A673 (cell line): Measurements from ENCODE around the gene TNKS1BP1. TPM values are rescaled to one million over a fixed set of nuclear protein-coding genes. Genes with fewer than 3 reads are reported as not detected.
"Not testable (repeated sequence)": the region's sequence is repeated elsewhere in the genome, so short reads cannot be mapped to it uniquely, and the experiment has no call there.

Experiments
- BruUV-seq: library from RNA; stranded (reverse); fragments of 400-500 nt; replicated peaks from 2 replicates; lab custom pipeline; 2021; lab: Mats Ljungman, UMichigan
- CTCF ChIA-PET: fragments of 300-600 bp; sonication (Branson Sonifier 250); formaldehyde crosslinking; loops from one replicate; lab custom pipeline; 2022; ENCODE audit warnings: antibody characterized with exemption; lab: Charles Lee
- POLR2A ChIA-PET: fragments of 300-600 bp; sonication (Branson Sonifier 250); formaldehyde crosslinking; loops from one replicate; lab custom pipeline; 2022; ENCODE audit warnings: antibody characterized with exemption; ENCODE audit not compliant: low non-redundant PET; lab: Charles Lee
- DNase-seq: peaks from one replicate; pipeline ENCODE4 v3.0.0-alpha.2; 2015; ENCODE audit warnings: low spot score
- H3K27ac ChIP-seq: fragments of 200-600 bp; sonication (generic); 2 replicates; pipeline ENCODE4 v1.5.1; 2016; ENCODE audit warnings: mixed run types, low read depth, mild to moderate bottlenecking, mixed read lengths, antibody characterized with exemption, low read length; ENCODE audit not compliant: poor library complexity, severe bottlenecking
- H3K27me3 ChIP-seq: fragments of 200-600 bp; sonication (generic); replicated peaks from 2 replicates; pipeline ENCODE4 v1.6.1; 2017; ENCODE audit warnings: mixed run types, low read depth, mild to moderate bottlenecking, mixed read lengths, antibody characterized with exemption, low read length; ENCODE audit not compliant: insufficient read depth, poor library complexity
- H3K36me3 ChIP-seq: fragments of 200-600 bp; sonication (generic); 2 replicates; pipeline ENCODE4 v1.6.1; 2016; ENCODE audit warnings: mixed run types, mild to moderate bottlenecking, mixed read lengths, antibody characterized with exemption, low read length; ENCODE audit not compliant: insufficient read depth, poor library complexity, severe bottlenecking
- H3K4me1 ChIP-seq: fragments of 200-600 bp; sonication (generic); 2 replicates; pipeline ENCODE4 v1.6.1; 2017; ENCODE audit warnings: mixed run types, mild to moderate bottlenecking, mixed read lengths, antibody characterized with exemption, low read length; ENCODE audit not compliant: insufficient read depth, poor library complexity, severe bottlenecking
- H3K4me3 ChIP-seq: fragments of 200-600 bp; sonication (generic); 2 replicates; pipeline ENCODE4 v1.5.1; 2016; ENCODE audit warnings: low read depth, mixed run types, mild to moderate bottlenecking, mixed read lengths, low read length; ENCODE audit not compliant: poor library complexity, severe bottlenecking
- H3K9me3 ChIP-seq: fragments of 200-600 bp; sonication (generic); 2 replicates; pipeline ENCODE4 v1.6.1; 2016; ENCODE audit warnings: mixed run types, low read depth, mild to moderate bottlenecking, mixed read lengths, antibody characterized with exemption, low read length; ENCODE audit not compliant: poor library complexity, severe bottlenecking
- CTCF ChIP-seq: fragments of 300-800, 200-600 bp; sonication (generic); conservative IDR thresholded peaks from 2 replicates; pipeline ENCODE4 v1.5.1; 2017; ENCODE audit warnings: low read depth, mild to moderate bottlenecking, antibody characterized with exemption, low read length, moderate library complexity, mixed read lengths
- EZH2 ChIP-seq: fragments of 200-600 bp; sonication (generic); IDR thresholded peaks from 2 replicates; pipeline ENCODE4 v1.6.1; 2017; ENCODE audit warnings: borderline replicate concordance, low read depth, mild to moderate bottlenecking, mixed read lengths, antibody characterized with exemption, low read length; ENCODE audit not compliant: poor library complexity, severe bottlenecking
- intact Hi-C: fragments of 100-400 bp; cut with micrococcal nuclease; formaldehyde crosslinking; loops from one replicate; pipeline ENCODE4 v1.10.0; 2022; ENCODE audit not compliant: unreplicated experiment
- total RNA-seq: library from RNA; stranded (reverse); gene quantifications from 2 replicates; pipeline ENCODE4 v1.2.3, GENCODE V29; 2021

Gene TNKS1BP1
- total RNA-seq, 1 experiment from 2014 or later, result 80.4 TPM

- ChIA-PET CTCF (no interaction called here), POLR2A (no interaction called here)
- no TSS peak for BruUV-seq
Measured at GRCh38 chr11:57287884-57288283, 36.9 kb downstream of the TNKS1BP1 start.

GRCh38 chr11:57283231-57283990, 41.3 kb downstream of the TNKS1BP1 start:
- Histone ChIP-seq H3K4me3 (no peak overlapping the region), H3K9me3 (no peaks in the 10 kb centered on the region), H3K27me3 (no peaks in the 10 kb centered on the region), H3K27ac (no peak overlapping the region), H3K4me1 (peaks cover 7% of the 10 kb centered on the region), H3K36me3 (no peaks in the 10 kb centered on the region)
- CTCF ChIA-PET, result no interaction called here
- intact Hi-C loops, result no loop called here
- BruUV-seq, result no TSS peak
- no peak for TF ChIP-seq EZH2
- TF ChIP-seq CTCF, result no peak
- POLR2A ChIA-PET, result no interaction called here
- DNase-seq, result no peak

More at GRCh38 chr11:57287884-57288283, 36.9 kb downstream of the TNKS1BP1 start:
- Histone ChIP-seq H3K27ac (no peak overlapping the region), H3K4me3 (no peak overlapping the region), H3K9me3 (no peaks in the 10 kb centered on the region), H3K36me3 (no peaks in the 10 kb centered on the region), H3K27me3 (no peaks in the 10 kb centered on the region), H3K4me1 (peaks cover 14% of the 10 kb centered on the region)
- DNase-seq, result no peak
- intact Hi-C loops, result no loop called here
- TF ChIP-seq CTCF (no peak), EZH2 (no peak)

- intact Hi-C loops, H3K9me3 ChIP-seq, CTCF ChIA-PET, H3K27ac ChIP-seq, POLR2A ChIA-PET, H3K27me3 ChIP-seq, BruUV-seq, H3K4me3 ChIP-seq, DNase-seq, H3K36me3 ChIP-seq: not testable (repeated sequence)
- peaks cover 13% of the 10 kb centered on the region for H3K4me1 ChIP-seq
Measured at GRCh38 chr11:57281546-57281945, 43.2 kb downstream of the TNKS1BP1 start.

GRCh38 chr11:57279116-57279515, 45.6 kb downstream of the TNKS1BP1 start:
- TF ChIP-seq EZH2, result no peak
- no peak for TF ChIP-seq CTCF
- H3K27ac ChIP-seq, result no peak overlapping the region
- H3K4me3 ChIP-seq, result no peak overlapping the region
- no peak for DNase-seq
- intact Hi-C loops, result no loop called here
- POLR2A ChIA-PET, result no interaction called here
- no peaks in the 10 kb centered on the region for H3K9me3 ChIP-seq
- CTCF ChIA-PET, result no interaction called here
- BruUV-seq, result no TSS peak
- no peaks in the 10 kb centered on the region for H3K36me3 ChIP-seq
- H3K27me3 ChIP-seq, result no peaks in the 10 kb centered on the region
- H3K4me1 ChIP-seq, result peaks cover 7% of the 10 kb centered on the region
